VCaP (cell line): ENCODE data around the gene EED.

Source experiments
- H3K27ac ChIP-seq: fragments of 450-650 bp; 2 replicates; pipeline ENCODE4 v1.5.1; 2017
- TF ChIP-seq, protein P1 (sequence below): fragments of 450-650 bp; conservative IDR thresholded peaks from 2 replicates; pipeline ENCODE4 v1.5.1; 2017; ENCODE audit warnings: mild to moderate bottlenecking, moderate library complexity

The EED gene

DNA sequence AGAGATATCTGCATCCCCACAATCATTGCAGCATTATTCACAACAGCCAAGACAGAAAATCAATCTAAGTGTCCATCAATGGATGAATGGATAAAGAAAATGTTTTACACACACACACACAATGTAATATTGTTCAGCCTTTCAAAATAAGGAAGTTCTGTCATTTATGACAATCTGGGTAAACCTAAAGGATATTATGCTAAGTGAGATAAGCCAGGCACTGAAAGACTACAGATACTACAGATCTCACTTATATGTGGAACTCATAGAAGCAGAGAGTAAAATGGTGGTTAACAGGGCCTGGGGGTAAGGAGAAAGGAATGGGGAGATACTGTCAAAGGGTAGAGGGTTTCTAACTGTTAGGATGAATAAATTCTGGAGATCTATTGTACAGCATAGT, 36.0 kb upstream of the EED start:
- H3K27ac ChIP-seq = no peak overlapping the region
- TF ChIP-seq, protein P1, sequence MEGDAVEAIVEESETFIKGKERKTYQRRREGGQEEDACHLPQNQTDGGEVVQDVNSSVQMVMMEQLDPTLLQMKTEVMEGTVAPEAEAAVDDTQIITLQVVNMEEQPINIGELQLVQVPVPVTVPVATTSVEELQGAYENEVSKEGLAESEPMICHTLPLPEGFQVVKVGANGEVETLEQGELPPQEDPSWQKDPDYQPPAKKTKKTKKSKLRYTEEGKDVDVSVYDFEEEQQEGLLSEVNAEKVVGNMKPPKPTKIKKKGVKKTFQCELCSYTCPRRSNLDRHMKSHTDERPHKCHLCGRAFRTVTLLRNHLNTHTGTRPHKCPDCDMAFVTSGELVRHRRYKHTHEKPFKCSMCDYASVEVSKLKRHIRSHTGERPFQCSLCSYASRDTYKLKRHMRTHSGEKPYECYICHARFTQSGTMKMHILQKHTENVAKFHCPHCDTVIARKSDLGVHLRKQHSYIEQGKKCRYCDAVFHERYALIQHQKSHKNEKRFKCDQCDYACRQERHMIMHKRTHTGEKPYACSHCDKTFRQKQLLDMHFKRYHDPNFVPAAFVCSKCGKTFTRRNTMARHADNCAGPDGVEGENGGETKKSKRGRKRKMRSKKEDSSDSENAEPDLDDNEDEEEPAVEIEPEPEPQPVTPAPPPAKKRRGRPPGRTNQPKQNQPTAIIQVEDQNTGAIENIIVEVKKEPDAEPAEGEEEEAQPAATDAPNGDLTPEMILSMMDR = no peak

DNA sequence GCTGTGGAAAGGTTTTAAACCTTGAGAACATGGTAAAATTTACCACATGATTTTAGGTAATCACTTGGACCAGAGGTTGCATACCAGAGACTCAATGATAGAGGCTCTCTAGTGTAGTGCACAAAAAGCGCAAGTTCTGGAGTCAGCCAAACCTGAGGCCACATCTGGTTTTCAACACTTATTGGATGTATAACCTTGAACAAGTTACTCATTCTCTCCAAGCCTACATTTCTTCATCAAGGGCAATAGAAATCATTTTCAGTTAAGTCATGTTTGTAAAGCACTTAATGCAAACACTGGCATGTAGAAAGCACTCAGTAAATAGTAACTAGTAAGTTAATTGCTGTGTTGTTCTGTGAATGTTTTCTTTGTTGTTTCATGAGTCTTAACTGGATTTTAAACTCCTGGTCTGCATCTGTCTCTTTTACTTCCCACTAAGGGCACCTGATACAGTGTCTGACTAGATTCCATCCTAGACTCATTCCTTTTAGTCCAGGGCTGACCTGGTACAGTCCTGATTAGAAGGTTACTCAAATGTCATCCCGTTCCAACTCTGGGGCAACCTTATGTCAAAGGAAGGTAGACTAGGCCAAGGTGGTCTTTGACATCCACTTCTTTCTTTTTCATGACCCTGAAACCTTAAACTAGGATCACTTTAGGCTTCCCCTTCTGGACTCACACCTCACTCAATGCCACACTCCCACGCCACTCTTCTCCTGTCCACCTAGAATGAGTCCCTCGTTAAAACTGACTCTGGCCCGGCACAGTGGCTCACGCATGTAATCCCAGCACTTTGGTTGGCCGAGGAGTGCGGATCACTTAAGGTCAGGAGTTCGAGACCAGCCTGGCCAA, 34.5 kb upstream of the EED start:
- TF ChIP-seq, protein P1 = no peak
- no peak overlapping the region for H3K27ac ChIP-seq

DNA sequence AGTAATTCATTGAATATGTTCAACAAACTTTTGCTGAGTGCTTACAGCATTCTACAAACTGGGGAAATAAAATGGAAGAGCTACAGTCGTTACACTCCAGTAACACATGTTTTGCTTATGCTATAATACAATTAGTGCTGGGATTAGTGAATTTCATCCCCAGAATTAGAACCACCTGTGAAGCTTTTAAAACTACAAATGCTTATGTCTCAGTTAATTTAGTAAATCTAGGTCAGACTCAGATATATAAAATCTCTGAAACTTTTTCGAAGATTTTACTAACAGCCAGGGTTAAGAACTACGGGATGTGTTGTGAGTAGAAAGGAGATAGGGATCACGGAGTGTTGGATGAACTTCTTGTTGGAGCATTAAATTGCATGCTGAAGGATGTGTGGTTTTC, 33.7 kb upstream of the EED start:
- no peak overlapping the region for H3K27ac ChIP-seq
- TF ChIP-seq, protein P1 = no peak

DNA sequence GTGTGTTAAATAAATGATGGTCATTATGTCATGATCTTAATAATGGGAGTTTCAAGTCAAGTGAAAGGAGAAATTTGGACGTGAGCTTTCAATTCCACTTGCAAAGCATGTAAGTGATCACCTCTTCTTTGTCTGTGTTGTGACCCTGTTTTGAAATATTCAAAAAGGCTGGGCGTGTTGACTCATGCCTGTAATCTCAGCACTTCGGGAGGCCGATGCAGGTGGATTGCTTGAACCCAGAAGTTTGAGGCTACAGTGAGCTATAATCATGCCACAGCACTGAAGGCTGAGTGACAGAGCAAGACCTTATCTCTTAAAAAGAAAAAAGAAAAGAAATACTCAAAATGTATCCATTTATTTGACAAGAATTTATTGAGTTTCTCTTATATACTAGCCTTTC, 32.9 kb upstream of the EED start:
- H3K27ac ChIP-seq = no peak overlapping the region
- TF ChIP-seq, protein P1 = no peak

DNA sequence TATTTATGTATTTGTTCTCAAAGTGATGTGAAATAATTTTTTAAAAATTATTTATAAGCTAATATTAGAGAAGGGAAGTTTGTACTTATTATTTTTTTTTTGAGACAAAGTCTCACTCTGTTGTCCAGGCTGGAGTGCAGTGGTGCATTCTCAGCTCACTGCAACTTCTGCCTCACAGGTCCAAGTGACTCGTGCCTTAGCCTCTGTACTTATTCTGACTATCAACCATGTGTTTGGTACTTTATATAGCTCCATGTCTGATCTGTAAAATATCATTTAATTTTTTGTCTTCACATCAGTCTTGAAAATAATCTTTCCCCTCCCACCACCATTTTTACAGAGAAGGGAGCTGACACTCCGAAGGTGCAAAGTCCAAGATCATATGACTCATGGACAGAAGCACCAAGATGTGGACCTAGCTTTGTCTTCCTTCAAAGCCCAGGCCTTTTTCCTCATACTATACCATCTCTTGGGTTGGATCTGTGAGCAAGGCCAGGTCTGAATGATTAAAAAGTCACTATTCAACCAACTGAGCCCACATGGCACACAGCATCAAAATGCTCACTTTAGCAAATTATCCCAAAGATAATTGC, 32.4 kb upstream of the EED start:
- TF ChIP-seq, protein P1 = no peak
- H3K27ac ChIP-seq = no peak overlapping the region

DNA sequence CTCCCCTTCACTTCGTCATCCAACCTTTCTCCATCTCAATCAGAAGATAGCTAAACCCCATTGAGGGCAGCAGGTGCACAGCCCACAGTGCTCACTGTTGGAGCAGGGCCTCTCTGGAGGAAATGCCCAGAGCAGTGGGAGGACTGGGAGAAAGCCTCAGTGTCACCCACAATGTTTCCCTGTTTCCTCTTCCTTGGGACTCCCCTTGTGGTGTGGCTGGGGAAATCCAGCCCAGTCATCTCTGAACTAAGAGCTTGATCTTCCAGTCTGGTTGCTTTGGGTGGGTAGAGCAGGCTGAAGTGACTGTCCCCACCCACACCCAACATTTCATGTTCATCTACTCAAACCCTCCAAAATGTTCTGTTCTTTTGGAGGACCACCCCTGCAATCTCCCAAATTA, 29.8 kb upstream of the EED start:
- TF ChIP-seq, protein P1 = no peak
- H3K27ac ChIP-seq = no peak overlapping the region

DNA sequence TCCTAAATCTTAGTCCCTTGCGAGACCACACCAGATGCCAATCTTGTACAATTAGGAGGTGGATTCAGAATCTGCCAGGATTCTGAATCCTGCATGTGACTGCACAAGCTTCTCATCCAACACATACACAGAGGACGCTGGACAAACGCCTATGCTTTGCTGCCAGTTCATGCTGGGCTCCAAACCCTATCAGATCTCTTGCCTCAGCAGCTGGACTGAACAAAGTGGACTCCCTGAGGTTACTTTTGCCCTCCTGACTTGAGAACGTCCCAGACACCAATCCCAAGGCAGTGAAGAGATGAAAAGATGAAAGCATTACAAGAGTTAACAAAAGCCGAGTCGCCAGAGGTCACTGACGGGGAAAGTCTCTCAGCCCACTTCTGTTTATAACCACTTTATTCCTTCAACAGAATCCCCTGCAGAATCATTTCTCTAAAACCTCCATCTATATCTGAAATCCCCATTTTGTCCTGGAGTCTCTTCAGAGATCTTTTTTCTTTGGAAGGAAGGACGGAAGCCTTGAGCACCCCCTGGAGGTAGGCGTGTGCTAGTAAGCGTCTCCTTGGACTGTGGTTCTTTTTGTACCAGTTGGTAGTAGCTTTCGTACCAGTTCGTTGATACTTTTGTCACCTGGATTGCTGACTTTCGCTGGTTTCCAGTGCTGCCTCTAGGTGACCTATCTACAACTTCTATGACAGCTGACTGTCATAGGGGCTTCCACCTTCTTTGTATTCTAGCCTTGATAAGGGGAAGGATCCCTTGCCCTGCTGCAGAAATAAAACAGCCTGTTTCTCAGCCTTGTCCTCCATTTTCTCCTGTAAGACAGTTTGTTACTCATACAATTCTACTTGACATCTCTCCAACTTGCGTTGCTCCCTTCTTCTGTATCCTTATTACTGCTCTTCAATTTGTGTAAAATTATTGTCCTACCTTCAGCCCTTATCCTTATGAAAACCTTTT, 26.1 kb upstream of the EED start:
- TF ChIP-seq, protein P1 = peak; percentile 89
- H3K27ac ChIP-seq = no peak overlapping the region
